ENCODE data around the gene WNT5A.

GRCh38 chr3:55523471-55523870, 36.4 kb upstream of the WNT5A start:
- TF ChIP-seq, protein P1, sequence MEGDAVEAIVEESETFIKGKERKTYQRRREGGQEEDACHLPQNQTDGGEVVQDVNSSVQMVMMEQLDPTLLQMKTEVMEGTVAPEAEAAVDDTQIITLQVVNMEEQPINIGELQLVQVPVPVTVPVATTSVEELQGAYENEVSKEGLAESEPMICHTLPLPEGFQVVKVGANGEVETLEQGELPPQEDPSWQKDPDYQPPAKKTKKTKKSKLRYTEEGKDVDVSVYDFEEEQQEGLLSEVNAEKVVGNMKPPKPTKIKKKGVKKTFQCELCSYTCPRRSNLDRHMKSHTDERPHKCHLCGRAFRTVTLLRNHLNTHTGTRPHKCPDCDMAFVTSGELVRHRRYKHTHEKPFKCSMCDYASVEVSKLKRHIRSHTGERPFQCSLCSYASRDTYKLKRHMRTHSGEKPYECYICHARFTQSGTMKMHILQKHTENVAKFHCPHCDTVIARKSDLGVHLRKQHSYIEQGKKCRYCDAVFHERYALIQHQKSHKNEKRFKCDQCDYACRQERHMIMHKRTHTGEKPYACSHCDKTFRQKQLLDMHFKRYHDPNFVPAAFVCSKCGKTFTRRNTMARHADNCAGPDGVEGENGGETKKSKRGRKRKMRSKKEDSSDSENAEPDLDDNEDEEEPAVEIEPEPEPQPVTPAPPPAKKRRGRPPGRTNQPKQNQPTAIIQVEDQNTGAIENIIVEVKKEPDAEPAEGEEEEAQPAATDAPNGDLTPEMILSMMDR (IDR thresholded peaks at IDR 0.05), result no peak
- no peak for TF ChIP-seq POLR2A (IDR thresholded peaks at IDR 0.05)

All from lower leg skin (tissue), 3 donors.